NCI-H226 (cell line): ENCODE results near the gene LTA.
A peak's percentile ranks its signal among the peaks of the same experiment; 100 is the strongest.
"Not testable (repeated sequence)": the region's sequence is repeated elsewhere in the genome, so short reads cannot be mapped to it uniquely, and the experiment has no call there.

Source experiments
- DNase-seq: peaks from one replicate; pipeline ENCODE4 v3.0.0-alpha.2; 2015

The LTA gene

GRCh38 chr6:31543639-31544038, 28.4 kb upstream of the LTA start:
- DNase-seq, result no peak

DNA sequence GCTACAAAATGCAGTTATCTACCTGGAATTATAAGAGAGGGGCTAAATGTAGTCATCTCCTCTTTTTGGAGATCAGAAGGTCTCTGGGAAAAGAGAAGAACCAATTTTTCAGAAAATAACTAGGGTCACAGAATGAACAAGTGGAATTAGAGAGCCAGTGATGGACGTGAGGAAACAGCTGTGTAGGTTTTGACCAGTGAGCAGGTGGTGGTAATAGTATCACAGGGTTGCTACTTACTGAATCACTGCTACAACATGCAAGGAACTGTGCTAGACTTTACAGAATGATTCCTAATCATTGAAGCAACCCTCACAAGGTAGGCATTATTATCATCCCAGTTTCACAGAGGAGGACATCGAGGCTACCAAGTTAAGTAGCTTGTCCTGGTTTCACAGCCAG, 27.4 kb upstream of the LTA start:
- no peak for DNase-seq

DNA sequence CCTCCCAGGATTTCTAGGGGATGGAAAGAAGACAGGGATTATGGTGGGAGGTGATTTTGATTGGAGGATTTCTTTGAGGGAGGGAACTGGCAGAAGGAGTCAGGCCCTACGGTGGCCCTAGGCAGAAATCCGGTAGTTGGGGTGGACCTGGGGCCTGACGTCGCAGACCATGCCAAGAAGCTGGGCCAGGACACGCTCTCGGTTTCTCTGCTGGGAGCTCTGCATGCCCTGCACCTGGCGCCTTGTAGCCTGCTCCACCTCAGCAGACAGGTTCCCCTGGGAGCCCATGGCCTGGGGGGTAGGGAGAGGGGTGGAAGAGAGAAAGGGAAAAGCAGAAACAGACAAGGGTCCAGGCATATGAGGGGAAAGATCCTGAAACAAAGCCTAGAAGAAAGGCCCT, 26.8 kb upstream of the LTA start:
- DNase-seq, result no peak

DNA sequence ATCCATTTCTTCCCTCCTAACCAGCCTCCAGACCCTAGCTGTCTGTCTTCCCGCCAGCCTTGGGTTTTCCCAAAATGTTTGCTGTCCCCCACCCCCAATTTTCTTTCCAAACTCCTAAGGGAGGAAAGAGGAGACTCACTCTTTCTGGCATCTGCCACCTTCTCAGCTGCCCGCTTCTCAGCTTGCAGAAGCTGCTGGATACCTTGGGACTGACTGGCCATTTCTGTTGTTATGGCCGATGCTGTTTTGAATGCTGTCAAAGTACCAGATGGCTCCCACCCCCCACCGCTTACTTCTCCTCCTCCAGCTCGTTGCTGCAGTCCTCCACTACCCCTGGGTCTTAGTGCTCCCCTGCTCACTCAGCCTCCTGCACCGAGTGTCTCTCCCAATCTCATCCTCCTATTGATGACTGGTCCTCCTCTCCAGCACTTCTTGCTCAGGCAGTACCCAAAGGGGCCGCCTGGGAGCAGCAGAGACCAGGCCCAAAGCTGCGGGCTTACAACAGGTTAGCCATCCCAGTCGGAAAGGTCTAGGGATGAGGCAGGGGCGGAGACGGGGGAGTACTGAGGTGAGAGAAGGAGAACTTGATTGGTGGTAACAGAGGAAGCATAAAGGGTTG, 25.6 kb upstream of the LTA start, which contains the start of gene ATP6V1G2:
TSS of gene ATP6V1G2 (minus strand) at position 270 of the 619 bp plus-strand sequence. CDS start at position 221, 49 bp downstream.
- peak; percentile 79 for DNase-seq

- peak; percentile 94 for DNase-seq
Observed at GRCh38 chr6:31546958-31547726, 24.9 kb upstream of the LTA start, which contains the start of gene NFKBIL1. TSS of gene NFKBIL1 (plus strand) at chr6:31547608. CDS start at chr6:31547695, 87 bp downstream.

DNA sequence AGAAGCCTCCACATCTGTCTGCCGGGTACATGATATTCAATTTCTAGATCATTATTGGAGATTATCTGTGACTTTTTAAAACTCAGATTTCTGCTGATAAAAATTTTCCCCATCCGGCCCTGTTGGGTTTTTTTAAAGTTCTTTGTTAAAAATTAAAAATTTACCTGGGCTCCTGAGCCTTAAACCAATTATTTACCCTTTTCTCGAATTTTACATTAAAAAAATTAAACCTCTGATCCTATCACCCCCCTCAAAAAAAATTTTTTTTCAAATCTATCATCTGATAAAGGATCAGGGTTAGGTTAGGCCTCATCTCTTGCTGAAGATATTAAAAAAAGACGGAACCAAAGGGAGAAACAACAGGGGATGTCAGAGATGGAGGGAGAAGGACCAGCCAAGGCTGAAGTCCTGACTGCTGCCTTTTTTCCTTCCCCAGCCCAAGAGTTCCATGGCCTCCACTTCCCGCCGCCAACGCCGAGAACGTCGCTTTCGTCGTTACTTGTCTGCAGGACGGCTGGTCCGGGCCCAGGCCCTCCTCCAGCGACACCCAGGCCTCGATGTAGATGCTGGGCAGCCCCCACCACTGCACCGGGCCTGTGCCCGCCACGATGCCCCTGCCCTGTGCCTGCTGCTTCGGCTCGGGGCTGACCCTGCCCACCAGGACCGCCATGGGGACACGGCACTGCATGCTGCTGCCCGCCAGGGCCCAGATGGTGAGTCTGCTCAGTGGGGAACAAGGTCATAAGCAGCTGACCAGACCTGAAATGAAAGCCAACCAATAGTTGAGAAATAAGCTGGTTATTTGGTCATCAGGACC, 24.2 kb upstream of the LTA start:
- DNase-seq, result no peak

DNA sequence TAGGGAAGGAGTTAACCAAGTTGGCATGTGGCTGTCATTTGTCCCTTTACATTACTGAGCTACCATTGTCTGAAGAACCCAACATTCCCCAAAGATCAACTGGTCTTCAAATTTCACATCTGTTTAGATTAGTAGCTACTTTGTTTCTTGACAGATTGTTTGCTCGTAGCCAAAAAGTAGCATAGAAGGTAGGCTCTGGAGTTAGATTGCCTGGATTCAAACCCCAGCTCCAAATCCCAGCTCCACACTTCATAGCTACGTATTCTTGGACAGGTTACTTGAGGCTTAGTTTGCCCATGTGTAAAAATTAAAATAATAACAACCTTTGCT, 23.6 kb upstream of the LTA start:
- DNase-seq, result no peak

DNA sequence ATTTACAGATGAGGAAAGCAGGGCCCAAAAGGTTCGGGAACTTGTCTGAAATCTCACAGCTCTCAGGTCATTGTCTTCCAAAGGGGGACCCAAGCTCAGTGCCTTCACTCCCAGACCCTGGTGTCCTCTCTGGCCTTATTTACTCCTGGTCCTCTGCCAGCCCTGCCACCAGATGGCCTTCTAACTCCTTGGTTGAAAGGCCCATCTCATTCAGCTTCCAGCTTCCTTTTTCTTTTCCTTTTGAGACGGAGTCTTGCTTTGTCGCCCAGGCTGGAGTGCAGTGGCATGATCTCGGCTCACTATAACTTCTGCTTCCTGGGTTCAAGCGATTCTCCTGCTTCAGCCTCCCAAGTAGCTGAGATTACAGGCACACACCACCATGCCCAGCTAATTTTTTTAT, 20.7 kb upstream of the LTA start:
- not testable (repeated sequence) for DNase-seq

- DNase-seq, result no peak
Observed at GRCh38 chr6:31556307-31556706, 15.8 kb upstream of the LTA start.

DNA sequence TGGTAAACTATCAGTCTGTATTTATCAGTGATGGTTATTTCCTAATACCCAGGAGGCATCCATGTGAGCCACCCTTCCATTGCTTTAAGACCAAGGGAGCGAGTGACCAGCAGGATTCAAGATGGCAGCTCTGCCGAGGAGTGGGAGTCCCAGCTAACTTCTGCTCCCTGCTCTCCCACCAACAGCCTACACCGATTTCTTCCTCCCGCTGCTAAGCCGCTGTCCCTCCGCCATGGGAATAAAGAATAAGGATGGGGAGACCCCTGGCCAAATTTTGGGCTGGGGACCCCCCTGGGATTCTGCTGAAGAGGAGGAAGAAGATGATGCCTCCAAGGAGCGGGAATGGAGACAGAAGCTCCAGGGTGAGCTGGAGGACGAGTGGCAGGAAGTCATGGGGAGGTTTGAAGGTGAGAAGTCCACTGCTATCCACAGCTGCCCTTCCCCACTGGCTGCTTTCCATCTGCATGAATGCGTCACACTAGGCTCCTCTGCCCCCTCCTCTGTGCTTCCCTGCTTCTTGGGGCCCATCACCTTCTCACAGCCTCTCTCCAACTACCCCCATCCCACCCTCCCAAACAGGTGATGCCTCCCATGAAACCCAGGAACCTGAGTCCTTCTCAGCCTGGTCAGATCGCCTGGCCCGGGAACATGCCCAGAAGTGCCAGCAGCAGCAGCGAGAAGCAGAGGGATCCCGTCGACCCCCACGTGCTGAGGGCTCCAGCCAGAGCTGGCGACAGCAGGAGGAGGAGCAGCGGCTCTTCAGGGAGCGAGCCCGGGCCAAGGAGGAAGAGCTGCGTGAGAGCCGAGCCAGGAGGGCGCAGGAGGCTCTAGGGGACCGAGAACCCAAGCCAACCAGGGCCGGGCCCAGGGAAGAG, 14.4 kb upstream of the LTA start:
- no peak for DNase-seq

DNA sequence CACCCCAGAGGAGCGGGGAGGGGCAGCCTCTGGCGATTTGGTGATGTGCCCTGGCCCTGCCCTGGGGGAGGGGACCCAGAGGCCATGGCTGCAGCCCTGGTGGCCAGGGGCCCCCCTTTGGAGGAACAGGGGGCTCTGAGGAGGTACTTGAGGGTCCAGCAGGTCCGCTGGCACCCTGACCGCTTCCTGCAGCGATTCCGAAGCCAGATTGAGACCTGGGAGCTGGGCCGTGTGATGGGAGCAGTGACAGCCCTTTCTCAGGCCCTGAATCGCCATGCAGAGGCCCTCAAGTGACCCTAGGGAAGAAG, 13.8 kb upstream of the LTA start:
- DNase-seq, result no peak

- DNase-seq, result peak; percentile 70
Observed at GRCh38 chr6:31558631-31559500, 13.2 kb upstream of the LTA start.

DNA sequence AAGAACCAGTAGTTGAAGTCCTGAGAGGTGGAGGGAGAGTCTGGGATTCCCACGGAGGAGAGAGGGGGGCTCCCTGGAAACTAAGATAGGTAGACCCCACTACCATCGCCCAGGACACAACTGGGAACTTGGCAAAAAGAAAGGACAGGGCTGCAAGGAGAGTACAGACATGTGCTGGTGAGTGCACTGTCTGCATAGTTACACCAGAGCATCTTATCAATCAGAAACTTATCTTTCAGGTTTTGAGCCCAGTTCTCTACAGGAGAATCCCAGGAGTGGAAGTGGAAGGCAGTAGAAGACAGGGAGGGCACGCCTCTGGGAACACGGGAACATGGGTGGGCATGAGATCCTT, 12.5 kb upstream of the LTA start:
- DNase-seq, result no peak

DNA sequence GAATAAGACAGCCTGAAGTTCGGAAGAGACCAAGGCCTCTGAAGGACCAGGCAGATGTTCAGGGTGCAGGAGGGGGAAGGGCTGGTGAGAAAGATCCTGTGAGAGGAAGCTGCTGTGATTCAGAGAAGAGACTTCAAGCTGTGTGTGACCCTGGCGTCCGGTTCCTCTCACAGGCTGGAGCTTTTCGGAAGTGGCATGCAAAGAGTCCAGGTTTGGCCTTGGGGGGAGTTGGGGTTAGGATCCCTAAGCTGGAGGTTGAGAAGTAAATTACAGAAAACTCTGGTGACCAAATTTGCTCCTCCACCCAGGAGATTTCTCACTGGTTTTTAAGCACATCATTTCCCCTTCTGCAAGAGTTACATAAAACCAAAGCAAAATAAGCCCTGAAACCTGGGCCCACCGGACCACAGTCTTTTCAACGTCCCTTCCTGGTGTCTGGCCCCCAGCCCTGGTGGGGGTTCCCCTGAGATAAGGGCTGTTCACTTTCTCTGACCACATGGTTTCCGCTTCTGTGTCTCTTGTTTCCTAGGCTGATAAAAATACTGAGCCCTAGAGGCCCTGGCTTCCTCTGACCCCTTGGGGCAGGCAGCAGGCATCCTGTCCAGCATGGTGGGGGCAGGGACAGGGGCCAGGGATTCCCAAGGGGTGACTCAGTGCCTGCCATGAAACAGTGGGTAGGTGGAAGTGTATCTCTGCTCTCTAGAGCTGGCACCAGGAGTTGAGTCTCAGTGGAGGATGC, 12.0 kb upstream of the LTA start:
- DNase-seq, result peak; percentile 90

GRCh38 chr6:31560697-31561058, 11.4 kb upstream of the LTA start:
- no peak for DNase-seq

GRCh38 chr6:31567531-31568370, 4.3 kb upstream of the LTA start:
- no peak for DNase-seq

GRCh38 chr6:31568537-31568961, 3.5 kb upstream of the LTA start:
- DNase-seq, result no peak

- no peak for DNase-seq
Observed at GRCh38 chr6:31569861-31570536, 2.1 kb upstream of the LTA start.

DNA sequence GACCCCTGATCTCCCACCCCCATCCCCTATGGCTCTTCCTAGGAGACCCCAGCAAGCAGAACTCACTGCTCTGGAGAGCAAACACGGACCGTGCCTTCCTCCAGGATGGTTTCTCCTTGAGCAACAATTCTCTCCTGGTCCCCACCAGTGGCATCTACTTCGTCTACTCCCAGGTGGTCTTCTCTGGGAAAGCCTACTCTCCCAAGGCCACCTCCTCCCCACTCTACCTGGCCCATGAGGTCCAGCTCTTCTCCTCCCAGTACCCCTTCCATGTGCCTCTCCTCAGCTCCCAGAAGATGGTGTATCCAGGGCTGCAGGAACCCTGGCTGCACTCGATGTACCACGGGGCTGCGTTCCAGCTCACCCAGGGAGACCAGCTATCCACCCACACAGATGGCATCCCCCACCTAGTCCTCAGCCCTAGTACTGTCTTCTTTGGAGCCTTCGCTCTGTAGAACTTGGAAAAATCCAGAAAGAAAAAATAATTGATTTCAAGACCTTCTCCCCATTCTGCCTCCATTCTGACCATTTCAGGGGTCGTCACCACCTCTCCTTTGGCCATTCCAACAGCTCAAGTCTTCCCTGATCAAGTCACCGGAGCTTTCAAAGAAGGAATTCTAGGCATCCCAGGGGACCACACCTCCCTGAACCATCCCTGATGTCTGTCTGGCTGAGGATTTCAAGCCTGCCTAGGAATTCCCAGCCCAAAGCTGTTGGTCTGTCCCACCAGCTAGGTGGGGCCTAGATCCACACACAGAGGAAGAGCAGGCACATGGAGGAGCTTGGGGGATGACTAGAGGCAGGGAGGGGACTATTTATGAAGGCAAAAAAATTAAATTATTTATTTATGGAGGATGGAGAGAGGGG, 1.4 kb downstream of the LTA start:
- no peak for DNase-seq
